Endothelial cell of umbilical vein (primary cell): ENCODE data around the gene MCTP1. TPM values are rescaled to one million over a fixed set of nuclear protein-coding genes. Genes with fewer than 3 reads are reported as not detected.
"Not testable (repeated sequence)": the region's sequence is repeated elsewhere in the genome, so short reads cannot be mapped to it uniquely, and the experiment has no call there.

Experiments
- BruUV-seq: library from RNA; stranded (reverse); fragments of 400-500 nt; replicated peaks from 2 replicates; lab custom pipeline; 2021; lab: Mats Ljungman, UMichigan
- CTCF ChIA-PET: fragments of 300-600, 350-600 bp; sonication (Branson Sonifier 250); formaldehyde crosslinking; loops from one replicate; lab custom pipeline; 2021; ENCODE audit warnings: antibody characterized with exemption, inconsistent platforms; lab: Charles Lee
- POLR2A ChIA-PET: fragments of 300-600, 350-600 bp; sonication (Branson Sonifier 250); formaldehyde crosslinking; loops from one replicate; lab custom pipeline; 2021; ENCODE audit warnings: antibody characterized with exemption, inconsistent platforms; lab: Charles Lee
- DNase-seq: peaks from one replicate; pipeline ENCODE4 v3.0.0-alpha.2; 2011; ENCODE audit warnings: low read depth, low spot score
- FAIRE-seq: peaks from 2 replicates; lab custom pipeline; 2011; peaks lifted over from hg19 to GRCh38; lab: Jason Lieb, UNC
- H2AFZ ChIP-seq: 2 replicates; pipeline ENCODE4 v1.6.0; 2012; ENCODE audit warnings: low read depth, low read length, control low read depth, inconsistent platforms
- H3K27ac ChIP-seq: 2 replicates; pipeline ENCODE4 v1.5.1; 2011; ENCODE audit warnings: low read depth, mild to moderate bottlenecking, control low read depth, low read length, moderate library complexity; ENCODE audit not compliant: insufficient read depth
- H3K27me3 ChIP-seq, 2 experiments: 2 replicates each; pipeline versions ENCODE4 v1.6.0 to v1.6.1; 2011; ENCODE audit warnings: low read length in 2 of 2, mixed read lengths in 1 of 2; ENCODE audit not compliant: control insufficient read depth in 2 of 2, insufficient read depth in 2 of 2
- H3K36me3 ChIP-seq, 2 experiments: 2 replicates in 1 of 2; 3 replicates in 1 of 2; pipeline ENCODE4 v1.5.1; 2011; ENCODE audit warnings: low read length in 2 of 2, mild to moderate bottlenecking in 1 of 2, moderate library complexity in 1 of 2; ENCODE audit not compliant: control insufficient read depth in 2 of 2, insufficient read depth in 2 of 2; ENCODE audit errors: extremely low read depth in 1 of 2
- H3K4me1 ChIP-seq: 3 replicates; pipeline ENCODE4 v1.5.1; 2011; ENCODE audit warnings: mild to moderate bottlenecking, low read length; ENCODE audit not compliant: control insufficient read depth, insufficient read depth; ENCODE audit errors: extremely low read depth
- H3K4me2 ChIP-seq: 2 replicates; pipeline ENCODE4 v1.6.1; 2011; ENCODE audit warnings: low read length, control low read depth, mixed read lengths; ENCODE audit not compliant: insufficient read depth
- H3K4me3 ChIP-seq, 3 experiments: fragments of 200-600 bp in 1 of 3; sonication (generic), shearing (Covaris generic) in 1 of 3; replicated peaks in 1 of 3; 2 replicates each; pipeline ENCODE4 v1.5.1; 2011 to 2016; ENCODE audit warnings: control low read depth in 3 of 3, low read length in 3 of 3, mild to moderate bottlenecking in 2 of 3, inconsistent platforms in 1 of 3, low read depth in 1 of 3, moderate library complexity in 1 of 3; ENCODE audit not compliant: insufficient read depth in 1 of 3
- H3K79me2 ChIP-seq: 2 replicates; pipeline ENCODE4 v1.6.0; 2012; ENCODE audit warnings: low read length, inconsistent platforms; ENCODE audit not compliant: control insufficient read depth, insufficient read depth
- H3K9ac ChIP-seq: replicated peaks from 2 replicates; pipeline ENCODE3; 2011; ENCODE audit warnings: low read length, control low read depth; ENCODE audit not compliant: insufficient read depth; ENCODE audit errors: extremely low read depth
- H3K9me1 ChIP-seq: replicated peaks from 3 replicates; pipeline ENCODE4 v1.6.0; 2011; ENCODE audit warnings: mild to moderate bottlenecking, low read length; ENCODE audit not compliant: control insufficient read depth, insufficient read depth; ENCODE audit errors: extremely low read depth
- H3K9me3 ChIP-seq: replicated peaks from 2 replicates; pipeline ENCODE4 v1.5.1; 2012; ENCODE audit warnings: low read length, inconsistent platforms; ENCODE audit not compliant: control insufficient read depth, insufficient read depth
- H4K20me1 ChIP-seq: replicated peaks from 2 replicates; pipeline ENCODE3; 2011; ENCODE audit warnings: mild to moderate bottlenecking, low read length; ENCODE audit not compliant: control insufficient read depth, insufficient read depth; ENCODE audit errors: extremely low read depth
- EZH2 ChIP-seq: IDR thresholded peaks from 2 replicates; pipeline ENCODE4 v1.6.1; 2012; ENCODE audit warnings: borderline replicate concordance, low read depth, mild to moderate bottlenecking, moderate library complexity, low read length, inconsistent platforms; ENCODE audit not compliant: severe bottlenecking
- POLR2A ChIP-seq: IDR thresholded peaks from 2 replicates; pipeline ENCODE4 v1.6.1; 2012; ENCODE audit warnings: low read depth, mild to moderate bottlenecking, control low read depth, low read length
- dilution Hi-C: fragments of 300-500 bp; cut with MboI; formaldehyde crosslinking; loops from one replicate; pipeline ENCODE4 v1.15.0; 2019; ENCODE audit warnings: low sequenced_read_pairs; ENCODE audit not compliant: extremely low pct_ligation_motif_present
- intact Hi-C: fragments of 100-400 bp; cut with micrococcal nuclease; formaldehyde crosslinking; loops from one replicate; pipeline ENCODE4 v1.10.0; 2022
- polyA plus RNA-seq, 4 experiments: library from polyadenylated mRNA; depleted of rRNA in 3 of 4; stranded (reverse) in 3 of 4; unstranded in 1 of 4; fragments of >200 nt; gene quantifications; 2 replicates each; pipeline versions ENCODE4 v1.2.1 to v1.2.3, GENCODE V29; 2011 to 2012; ENCODE audit warnings: missing spikeins in 1 of 4
- total RNA-seq: library from RNA; stranded (reverse); gene quantifications from 2 replicates; pipeline ENCODE4 v1.2.3, GENCODE V29; 2021

The MCTP1 gene
- total and polyA plus RNA-seq, 2 donors (not counting 3 experiments of a cell fraction or from before 2014, with no cell fraction given) = 79.3 to 203 TPM

GRCh38 chr5:95005811-95006210 is 279.1 kb downstream of the MCTP1 start:
- no peaks in the 10 kb centered on the region for H3K9me1 ChIP-seq
- H3K36me3 ChIP-seq = peaks cover 0 to 5% of the 10 kb centered on the region in 2 experiments
- H3K27me3 ChIP-seq = no peaks in the 10 kb centered on the region
- CTCF ChIA-PET = interaction anchor here (0.7 kb wide), 1 partner anchor 16 kb away, joined by 3 read pairs; no protein-coding TSS in a partner anchor
- no peak overlapping the region for H3K4me2 ChIP-seq
- intact Hi-C loops = no loop called here
- H3K9ac ChIP-seq = no peak overlapping the region
- H4K20me1 ChIP-seq = peaks cover 5% of the 10 kb centered on the region
- no peak for TF ChIP-seq EZH2
- H2AFZ ChIP-seq = no peak overlapping the region
- BruUV-seq = no TSS peak
- dilution Hi-C loops = no loop called here
- FAIRE-seq = no peak
- peaks cover 29% of the 10 kb centered on the region for H3K79me2 ChIP-seq
- no peak for DNase-seq
- H3K4me3 ChIP-seq = no peak overlapping the region
- no peak overlapping the region for H3K27ac ChIP-seq
- no peaks in the 10 kb centered on the region for H3K9me3 ChIP-seq
- POLR2A ChIA-PET = no interaction called here
- H3K4me1 ChIP-seq = no peaks in the 10 kb centered on the region

GRCh38 chr5:94998670-94999069 is 286.2 kb downstream of the MCTP1 start:
- no peak for TF ChIP-seq POLR2A
- peaks cover 4% of the 10 kb centered on the region for H4K20me1 ChIP-seq
- peaks cover 15% of the 10 kb centered on the region for H3K79me2 ChIP-seq
- no peaks in the 10 kb centered on the region for H3K27me3 ChIP-seq
- ChIA-PET POLR2A (no interaction called here), CTCF (no interaction called here)
- no peak overlapping the region for H3K4me2 ChIP-seq
- no peak for FAIRE-seq
- dilution Hi-C loops (no loop called here), intact Hi-C loops (no loop called here)
- no peaks in the 10 kb centered on the region for H3K36me3 ChIP-seq
- H3K9ac ChIP-seq = no peak overlapping the region
- no peaks in the 10 kb centered on the region for H3K9me3 ChIP-seq
- no peaks in the 10 kb centered on the region for H3K9me1 ChIP-seq
- BruUV-seq = no TSS peak
- no peak overlapping the region for H3K27ac ChIP-seq
- H3K4me1 ChIP-seq = no peaks in the 10 kb centered on the region
- DNase-seq = no peak
- no peak overlapping the region for H3K4me3 ChIP-seq
- H2AFZ ChIP-seq = no peak overlapping the region

GRCh38 chr5:94994537-94994936 is 290.4 kb downstream of the MCTP1 start:
- dilution Hi-C loops, H3K79me2 ChIP-seq, BruUV-seq, H3K9me1 ChIP-seq, H4K20me1 ChIP-seq, FAIRE-seq, intact Hi-C loops, H3K9ac ChIP-seq, H3K4me3 ChIP-seq, H2AFZ ChIP-seq, POLR2A ChIA-PET, H3K4me1 ChIP-seq, H3K4me2 ChIP-seq, H3K36me3 ChIP-seq, H3K9me3 ChIP-seq, DNase-seq, H3K27me3 ChIP-seq, H3K27ac ChIP-seq: not testable (repeated sequence)
- CTCF ChIA-PET = interaction anchor here (1.7 kb wide), 1 partner anchor 11 kb away, joined by 4 read pairs; no protein-coding TSS in a partner anchor
